Adrenal gland (tissue), 5 donors: Measurements from ENCODE around the gene TENM4.

ENCODE experiments used
- POLR2A ChIP-seq, 2 donors: fragments of 450-650 bp; IDR thresholded peaks; one replicate each; pipeline ENCODE4 v1.6.1; 2017; ENCODE audit warnings: antibody characterized with exemption in 2 of 2, mild to moderate bottlenecking in 2 of 2, moderate library complexity in 1 of 2
- TF ChIP-seq, protein P1 (sequence below), 6 experiments: fragments of 450-650 bp in 4 of 6; fragments of 200-600 bp in 2 of 6; sonication (generic) in 1 of 6; IDR thresholded peaks; 1 replicate in 5 of 6; 2 replicates in 1 of 6; pipeline versions ENCODE4 v1.5.1 to v1.8.0; 2016 to 2021; ENCODE audit warnings: antibody characterized with exemption in 6 of 6, mild to moderate bottlenecking in 2 of 6, moderate library complexity in 1 of 6
- donor health status: DM: no; HTN: no; CAD: no.

GRCh38 chr11:78662811-78663210 lies 778.0 kb downstream of the TENM4 start:
- TF ChIP-seq, protein P1, sequence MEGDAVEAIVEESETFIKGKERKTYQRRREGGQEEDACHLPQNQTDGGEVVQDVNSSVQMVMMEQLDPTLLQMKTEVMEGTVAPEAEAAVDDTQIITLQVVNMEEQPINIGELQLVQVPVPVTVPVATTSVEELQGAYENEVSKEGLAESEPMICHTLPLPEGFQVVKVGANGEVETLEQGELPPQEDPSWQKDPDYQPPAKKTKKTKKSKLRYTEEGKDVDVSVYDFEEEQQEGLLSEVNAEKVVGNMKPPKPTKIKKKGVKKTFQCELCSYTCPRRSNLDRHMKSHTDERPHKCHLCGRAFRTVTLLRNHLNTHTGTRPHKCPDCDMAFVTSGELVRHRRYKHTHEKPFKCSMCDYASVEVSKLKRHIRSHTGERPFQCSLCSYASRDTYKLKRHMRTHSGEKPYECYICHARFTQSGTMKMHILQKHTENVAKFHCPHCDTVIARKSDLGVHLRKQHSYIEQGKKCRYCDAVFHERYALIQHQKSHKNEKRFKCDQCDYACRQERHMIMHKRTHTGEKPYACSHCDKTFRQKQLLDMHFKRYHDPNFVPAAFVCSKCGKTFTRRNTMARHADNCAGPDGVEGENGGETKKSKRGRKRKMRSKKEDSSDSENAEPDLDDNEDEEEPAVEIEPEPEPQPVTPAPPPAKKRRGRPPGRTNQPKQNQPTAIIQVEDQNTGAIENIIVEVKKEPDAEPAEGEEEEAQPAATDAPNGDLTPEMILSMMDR (IDR thresholded peaks at IDR 0.05) = no peak
- no peak for TF ChIP-seq POLR2A (IDR thresholded peaks at IDR 0.05)
